ENCODE data around the gene TMEM59L. TPM values are rescaled to one million over a fixed set of nuclear protein-coding genes. Genes with fewer than 3 reads are reported as not detected.
A peak's percentile ranks its signal among the peaks of the same experiment; 100 is the strongest.

TMEM59L gene
- total RNA-seq, 2 experiments from 2014 or later, result 0.25 to 0.27 TPM

- peaks cover 7% of the 10 kb centered on the region for H3K36me3 ChIP-seq (ENCODE audit: insufficient read depth, low read length)
- H3K4me1 Mint-ChIP-seq (ENCODE audit: low read depth), result peaks cover 28% of the 10 kb centered on the region
- POLR2A ChIA-PET, result no interaction called here
These were observed 35.1 kb downstream of the TMEM59L start for GRCh38 chr19:18647807-18648206.

GRCh38 chr19:18648973-18649315 is 36.3 kb downstream of the TMEM59L start:
- Histone ChIP-seq H3K4me3 (ENCODE audit: low read length) (no peak overlapping the region), H3K4me1 (ENCODE audit: insufficient read depth, low read length) (peaks cover 10% of the 10 kb centered on the region), H3K9me3 (ENCODE audit: control insufficient read depth in 1 of 2, insufficient read depth in 1 of 2, low read length in 2 of 2) (no peaks in the 10 kb centered on the region), H3K27me3 (ENCODE audit: control insufficient read depth in 1 of 2, insufficient read depth in 2 of 2, low read length in 2 of 2) (no peaks in the 10 kb centered on the region), H3K27ac (ENCODE audit: low read depth in 1 of 2, low read length in 2 of 2) (no peak overlapping the region), H3K36me3 (ENCODE audit: insufficient read depth, low read length) (peaks cover 7% of the 10 kb centered on the region)
- POLR2A ChIA-PET, result no interaction called here
- TF ChIP-seq CTCF (IDR thresholded peaks at IDR 0.05), result no peak
- DNase-seq, result no peak
- CTCF ChIA-PET, result no interaction called here
- ATAC-seq (ENCODE audit: poor library complexity), result no peak
- intact Hi-C loops (cut with DNase I, micrococcal nuclease), result no loop called here
- H3K4me3 Mint-ChIP-seq, result no peak overlapping the region
- no peak overlapping the region for H3K27ac Mint-ChIP-seq
- H3K27me3 Mint-ChIP-seq, result no peaks in the 10 kb centered on the region
- no peaks in the 10 kb centered on the region for H3K36me3 Mint-ChIP-seq (ENCODE audit: low read depth)
- no peaks in the 10 kb centered on the region for H3K9me3 Mint-ChIP-seq
- H3K4me1 Mint-ChIP-seq (ENCODE audit: low read depth), result peaks cover 25% of the 10 kb centered on the region

More at GRCh38 chr19:18647807-18648206, 35.1 kb downstream of the TMEM59L start:
- Mint-ChIP-seq H3K36me3 (ENCODE audit: low read depth) (no peaks in the 10 kb centered on the region), H3K4me3 (no peak overlapping the region), H3K27me3 (no peaks in the 10 kb centered on the region), H3K9me3 (no peaks in the 10 kb centered on the region), H3K27ac (no peak overlapping the region)
- no peak overlapping the region for H3K4me3 ChIP-seq (ENCODE audit: low read length)
- H3K27ac ChIP-seq (ENCODE audit: low read depth in 1 of 2, low read length in 2 of 2), result no peak overlapping the region
- peaks cover 10% of the 10 kb centered on the region for H3K4me1 ChIP-seq (ENCODE audit: insufficient read depth, low read length)
- TF ChIP-seq CTCF (IDR thresholded peaks at IDR 0.05), result no peak
- DNase-seq (no peak), ATAC-seq (ENCODE audit: poor library complexity) (no peak)
- CTCF ChIA-PET, result no interaction called here
- H3K9me3 ChIP-seq (ENCODE audit: control insufficient read depth in 1 of 2, insufficient read depth in 1 of 2, low read length in 2 of 2), result no peaks in the 10 kb centered on the region
- no peaks in the 10 kb centered on the region for H3K27me3 ChIP-seq (ENCODE audit: control insufficient read depth in 1 of 2, insufficient read depth in 2 of 2, low read length in 2 of 2)
- intact Hi-C loops (cut with DNase I, micrococcal nuclease), result no loop called here

- Mint-ChIP-seq H3K27me3 (no peaks in the 10 kb centered on the region), H3K27ac (no peak overlapping the region), H3K4me3 (peak overlapping the region; percentile 20), H3K4me1 (ENCODE audit: low read depth) (peaks cover 19% of the 10 kb centered on the region), H3K9me3 (no peaks in the 10 kb centered on the region), H3K36me3 (ENCODE audit: low read depth) (no peaks in the 10 kb centered on the region)
- peaks cover 9% of the 10 kb centered on the region for H3K4me1 ChIP-seq (ENCODE audit: insufficient read depth, low read length)
- DNase-seq, result no peak
- no peak overlapping the region for H3K27ac ChIP-seq (ENCODE audit: low read depth in 1 of 2, low read length in 2 of 2)
- CTCF ChIA-PET, result no interaction called here
- no peaks in the 10 kb centered on the region for H3K27me3 ChIP-seq (ENCODE audit: control insufficient read depth in 1 of 2, insufficient read depth in 2 of 2, low read length in 2 of 2)
- H3K9me3 ChIP-seq (ENCODE audit: control insufficient read depth in 1 of 2, insufficient read depth in 1 of 2, low read length in 2 of 2), result no peaks in the 10 kb centered on the region
- intact Hi-C loops (cut with DNase I, micrococcal nuclease), result no loop called here
- TF ChIP-seq CTCF (IDR thresholded peaks at IDR 0.05), result no peak
- POLR2A ChIA-PET, result no interaction called here
- ATAC-seq (ENCODE audit: poor library complexity), result no peak
- H3K36me3 ChIP-seq (ENCODE audit: insufficient read depth, low read length), result peaks cover 7% of the 10 kb centered on the region
- no peak overlapping the region for H3K4me3 ChIP-seq (ENCODE audit: low read length)
These were observed 36.8 kb downstream of the TMEM59L start for GRCh38 chr19:18649371-18650020.

Measured in CD4-positive, alpha-beta T cell (primary cell).